ENCODE results near the gene KNCN.
A peak's percentile ranks its signal among the peaks of the same experiment; 100 is the strongest.

Gene KNCN

GRCh38 chr1:46522184-46522968 lies 29.1 kb downstream of the KNCN start:
- DNase-seq: peak; percentile 97

GRCh38 chr1:46521414-46521813 lies 30.0 kb downstream of the KNCN start:
- DNase-seq: no peak

- DNase-seq: no peak
Measured at GRCh38 chr1:46520063-46520911, 31.2 kb downstream of the KNCN start.

GRCh38 chr1:46519209-46519608 lies 32.2 kb downstream of the KNCN start:
- DNase-seq: no peak

- no peak for DNase-seq
Measured at GRCh38 chr1:46517932-46518498, 33.4 kb downstream of the KNCN start.

GRCh38 chr1:46517010-46517600 lies 34.3 kb downstream of the KNCN start:
- DNase-seq: no peak

GRCh38 chr1:46516200-46516950 lies 35.1 kb downstream of the KNCN start:
- DNase-seq: no peak

GRCh38 chr1:46515576-46515975 lies 35.9 kb downstream of the KNCN start:
- no peak for DNase-seq

- no peak for DNase-seq
Measured at GRCh38 chr1:46513536-46513935, 37.9 kb downstream of the KNCN start.

- DNase-seq: no peak
Measured at GRCh38 chr1:46512792-46513190, 38.7 kb downstream of the KNCN start.

- no peak for DNase-seq
Measured at GRCh38 chr1:46512135-46512791, 39.2 kb downstream of the KNCN start.

GRCh38 chr1:46510998-46511365 lies 40.5 kb downstream of the KNCN start:
- DNase-seq: no peak

GRCh38 chr1:46510341-46510997 lies 41.0 kb downstream of the KNCN start:
- DNase-seq: no peak

- no peak for DNase-seq
Measured at GRCh38 chr1:46508757-46509156, 42.7 kb downstream of the KNCN start.

- no peak for DNase-seq
Measured at GRCh38 chr1:46506470-46507219, 44.8 kb downstream of the KNCN start.

- no peak for DNase-seq
Measured at GRCh38 chr1:46503421-46503820, 48.0 kb downstream of the KNCN start.

- no peak for DNase-seq
Measured at GRCh38 chr1:46501528-46501927, 49.9 kb downstream of the KNCN start.

GRCh38 chr1:46497665-46498064 lies 53.8 kb downstream of the KNCN start:
- DNase-seq: no peak

- DNase-seq: no peak
Measured at GRCh38 chr1:46497020-46497419, 54.4 kb downstream of the KNCN start.

GRCh38 chr1:46496505-46496904 lies 54.9 kb downstream of the KNCN start:
- DNase-seq: no peak

- no peak for DNase-seq
Measured at GRCh38 chr1:46495778-46496177, 55.7 kb downstream of the KNCN start.
